ENCODE measurements around the gene PNPO. TPM values are rescaled to one million over a fixed set of nuclear protein-coding genes. Genes with fewer than 3 reads are reported as not detected.

PNPO gene
- total and polyA plus RNA-seq, 2 of the 4 experiments (the other 2 are of a cell fraction) = 13.9 to 34.1 TPM

DNA sequence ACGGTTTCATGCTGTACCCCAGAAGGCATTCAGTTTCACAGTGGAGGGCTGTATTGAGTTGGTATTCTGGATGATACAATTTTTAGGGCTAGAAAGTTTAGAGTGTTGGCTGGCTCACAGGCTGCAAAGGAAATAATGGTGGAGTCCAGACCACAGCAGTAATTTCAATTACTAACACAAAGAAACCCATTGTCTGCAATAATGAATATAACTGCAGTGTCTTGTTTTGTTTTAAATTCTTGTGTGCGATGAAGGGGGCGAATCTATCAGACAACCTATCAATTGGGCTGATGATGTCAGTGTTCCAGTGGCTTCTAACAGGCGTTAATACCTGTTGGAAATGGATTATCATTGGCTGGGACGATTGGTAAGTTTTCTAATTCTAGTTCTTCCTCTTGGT, 43.8 kb upstream of the PNPO start:
- H2BK20ac ChIP-seq (ENCODE audit: low read depth, low read length) = no peak overlapping the region
- dilution Hi-C loops (cut with HindIII; ENCODE audit: low sequenced_read_pairs, unreplicated experiment) = no loop called here
- H3K4me3 ChIP-seq (ENCODE audit: insufficient read depth, low read depth, low read length) = no peak overlapping the region
- peak overlapping the region in 1 of 2 experiments; percentile 99; a peak in 1 of 4 replicates for H4K8ac ChIP-seq (ENCODE audit: low read depth in 2 of 2, low read length in 2 of 2)
- whole genome bisulfite sequencing, 2 experiments (ENCODE audit: extremely low coverage in 2 of 2, insufficient read length in 1 of 2) = 67% methylated on average over 1 of the region's 5 CpGs; no CpG with 5 or more reads in 1 of the 2 experiments
- in situ Hi-C loops (cut with MboI; ENCODE audit: low sequenced_read_pairs) = no loop called here
- H3K9me3 ChIP-seq (ENCODE audit: control insufficient read depth, insufficient read depth, low read length) = no peaks in the 10 kb centered on the region
- H2AK5ac ChIP-seq (ENCODE audit: low read depth, low read length) = no peak overlapping the region
- H4K91ac ChIP-seq (ENCODE audit: insufficient read depth, low read depth, low read length) = no peak overlapping the region
- H3K79me1 ChIP-seq (ENCODE audit: low read depth in 1 of 2, low read length in 2 of 2) = peaks cover 37 to 68% of the 10 kb centered on the region in 2 experiments
- H2BK120ac ChIP-seq (ENCODE audit: low read depth, low read length) = no peak overlapping the region
- intact Hi-C loops (cut with micrococcal nuclease) = no loop called here
- no peaks in the 10 kb centered on the region for H4K20me1 ChIP-seq (ENCODE audit: insufficient read depth, low read length)
- no peak overlapping the region for H2AFZ ChIP-seq (replicated peaks; ENCODE audit: low read length, poor library complexity)
- H4K5ac ChIP-seq (ENCODE audit: low read depth, low read length) = no peak overlapping the region
- no peaks in the 10 kb centered on the region for H3K36me3 ChIP-seq (ENCODE audit: control insufficient read depth, insufficient read depth, low read length)
- ATAC-seq (ENCODE audit: low read depth) (no peak), DNase-seq (no peak)
- H3K4me2 ChIP-seq (ENCODE audit: low read depth, low read length) = peak overlapping the region; percentile 97
- H2BK5ac ChIP-seq (ENCODE audit: low read depth, low read length, poor library complexity, severe bottlenecking) = peak overlapping the region; percentile 84
- peak overlapping the region; percentile 97; the same call in 1 of the 2 replicates for H3K9ac ChIP-seq (ENCODE audit: low read depth, low read length)
- no TSS peak for BruUV-seq (replicated peaks)
- TF ChIP-seq SMC3 (IDR thresholded peaks at IDR 0.05; ENCODE audit: low read depth, low read length) (no peak), MXI1 (IDR thresholded peaks at IDR 0.05; ENCODE audit: borderline replicate concordance, low read depth, low read length) (no peak), CHD1 (IDR thresholded peaks at IDR 0.05; ENCODE audit: low read depth, low read length) (no peak), MAZ (IDR thresholded peaks at IDR 0.05; ENCODE audit: borderline replicate concordance, low read depth, low read length) (no peak), MAFK (IDR thresholded peaks at IDR 0.05; ENCODE audit: low read depth, low read length) (no peak), RCOR1 (IDR thresholded peaks at IDR 0.05; ENCODE audit: insufficient replicate concordance, low read length) (no peak), POLR2A (IDR thresholded peaks at IDR 0.05; ENCODE audit: low read depth, low read length) (no peak), CEBPB (IDR thresholded peaks at IDR 0.05; ENCODE audit: low read depth, low read length) (no peak), BHLHE40 (IDR thresholded peaks at IDR 0.05; ENCODE audit: low read depth, low read length) (no peak)
- TF ChIP-seq, protein P1, sequence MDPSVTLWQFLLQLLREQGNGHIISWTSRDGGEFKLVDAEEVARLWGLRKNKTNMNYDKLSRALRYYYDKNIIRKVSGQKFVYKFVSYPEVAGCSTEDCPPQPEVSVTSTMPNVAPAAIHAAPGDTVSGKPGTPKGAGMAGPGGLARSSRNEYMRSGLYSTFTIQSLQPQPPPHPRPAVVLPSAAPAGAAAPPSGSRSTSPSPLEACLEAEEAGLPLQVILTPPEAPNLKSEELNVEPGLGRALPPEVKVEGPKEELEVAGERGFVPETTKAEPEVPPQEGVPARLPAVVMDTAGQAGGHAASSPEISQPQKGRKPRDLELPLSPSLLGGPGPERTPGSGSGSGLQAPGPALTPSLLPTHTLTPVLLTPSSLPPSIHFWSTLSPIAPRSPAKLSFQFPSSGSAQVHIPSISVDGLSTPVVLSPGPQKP (IDR thresholded peaks at IDR 0.05; ENCODE audit: borderline replicate concordance, low read depth, low read length) = no peak
- TF ChIP-seq, protein P2, sequence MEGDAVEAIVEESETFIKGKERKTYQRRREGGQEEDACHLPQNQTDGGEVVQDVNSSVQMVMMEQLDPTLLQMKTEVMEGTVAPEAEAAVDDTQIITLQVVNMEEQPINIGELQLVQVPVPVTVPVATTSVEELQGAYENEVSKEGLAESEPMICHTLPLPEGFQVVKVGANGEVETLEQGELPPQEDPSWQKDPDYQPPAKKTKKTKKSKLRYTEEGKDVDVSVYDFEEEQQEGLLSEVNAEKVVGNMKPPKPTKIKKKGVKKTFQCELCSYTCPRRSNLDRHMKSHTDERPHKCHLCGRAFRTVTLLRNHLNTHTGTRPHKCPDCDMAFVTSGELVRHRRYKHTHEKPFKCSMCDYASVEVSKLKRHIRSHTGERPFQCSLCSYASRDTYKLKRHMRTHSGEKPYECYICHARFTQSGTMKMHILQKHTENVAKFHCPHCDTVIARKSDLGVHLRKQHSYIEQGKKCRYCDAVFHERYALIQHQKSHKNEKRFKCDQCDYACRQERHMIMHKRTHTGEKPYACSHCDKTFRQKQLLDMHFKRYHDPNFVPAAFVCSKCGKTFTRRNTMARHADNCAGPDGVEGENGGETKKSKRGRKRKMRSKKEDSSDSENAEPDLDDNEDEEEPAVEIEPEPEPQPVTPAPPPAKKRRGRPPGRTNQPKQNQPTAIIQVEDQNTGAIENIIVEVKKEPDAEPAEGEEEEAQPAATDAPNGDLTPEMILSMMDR (conservative IDR thresholded peaks at IDR 0.05; ENCODE audit: low read depth, low read length) = no peak
- H3K18ac ChIP-seq (ENCODE audit: low read depth, low read length) = no peak overlapping the region
- no peak overlapping the region for H3K56ac ChIP-seq (ENCODE audit: extremely low read depth, insufficient read depth, low read length)
- H2AK9ac ChIP-seq (replicated peaks; ENCODE audit: low read depth, low read length, poor library complexity) = no peak overlapping the region
- no peak overlapping the region for H3K27ac ChIP-seq (ENCODE audit: insufficient read depth, low read length)
- CTCF ChIA-PET = no interaction called here
- H3K4ac ChIP-seq (ENCODE audit: low read depth, low read length) = peak overlapping the region; percentile 42; the same call in 1 of the 2 replicates
- H3K4me1 ChIP-seq (ENCODE audit: control insufficient read depth, insufficient read depth, low read length) = peaks cover 1% of the 10 kb centered on the region; the same call in 1 of the 2 replicates
- H3K9me1 ChIP-seq (ENCODE audit: insufficient read depth, low read length) = 0 out of 2 replicates have a peak, but pooled peaks cover 7% of the 10 kb centered on the region
- POLR2A ChIA-PET (ENCODE audit: unreplicated experiment) = no interaction called here
- H3K23ac ChIP-seq (ENCODE audit: low read depth, low read length) = peak overlapping the region; percentile 65
- no peak overlapping the region for H2BK15ac ChIP-seq (ENCODE audit: low read depth, low read length)
- no peak overlapping the region for H3K14ac ChIP-seq (replicated peaks; ENCODE audit: low read depth, low read length)
- no peaks in the 10 kb centered on the region for H3K27me3 ChIP-seq (ENCODE audit: control insufficient read depth, insufficient read depth, low read length)
